Heart left ventricle (tissue), 13 donors: ENCODE measurements around the gene ANAPC5.

Experiments
- POLR2A ChIP-seq, 2 donors: fragments of 450-650 bp; IDR thresholded peaks; one replicate each; pipeline ENCODE4 v1.6.1; 2017; ENCODE audit warnings: antibody characterized with exemption in 2 of 2, mild to moderate bottlenecking in 2 of 2, moderate library complexity in 2 of 2
- TF ChIP-seq, protein P1 (sequence below), 12 donors: fragments of 200-600 bp; sonication (generic) in 4 of 12; IDR thresholded peaks; one replicate each; pipeline versions ENCODE4 v1.5.0 to v1.8.0; 2018 to 2022; ENCODE audit warnings: antibody characterized with exemption in 12 of 12, mild to moderate bottlenecking in 5 of 12
- donor health status: ischemic (EF 13 %, LVEDD 7.1; RV severe dilation, severe dysfunction).
- donor health status: DM: no; HTN: yes; CAD: no.
- donor health status: DM: no; HTN: no; CAD: no.
- donor health status: ischemic (EF 25% LVEDD 6.9; RV normal size, moderate dysfunction).
- donor health status: ischemic (EF 25% LVEDD 5.7; RV mildly dilated, moderate dysfunction).
- donor health status: ischemic (EF 35%, LVEDD 5.7; RV mildly dilated, moderate dysfunction).
- donor health status: nonischemic (EF 11% LVEDD 7.7; RV severe dilation, severe dysfunction).
- donor health status: DM: yes; HTN: yes; CAD: no.
- donor health status: PGD.
- donor health status: ischemic (EF 29% LVEDD 5.4; RV normal size, mild dysfunction).
- donor health status: nonischemic (EF 23%, LVEDD 6.1; RV moderate dilation, normal function).

DNA sequence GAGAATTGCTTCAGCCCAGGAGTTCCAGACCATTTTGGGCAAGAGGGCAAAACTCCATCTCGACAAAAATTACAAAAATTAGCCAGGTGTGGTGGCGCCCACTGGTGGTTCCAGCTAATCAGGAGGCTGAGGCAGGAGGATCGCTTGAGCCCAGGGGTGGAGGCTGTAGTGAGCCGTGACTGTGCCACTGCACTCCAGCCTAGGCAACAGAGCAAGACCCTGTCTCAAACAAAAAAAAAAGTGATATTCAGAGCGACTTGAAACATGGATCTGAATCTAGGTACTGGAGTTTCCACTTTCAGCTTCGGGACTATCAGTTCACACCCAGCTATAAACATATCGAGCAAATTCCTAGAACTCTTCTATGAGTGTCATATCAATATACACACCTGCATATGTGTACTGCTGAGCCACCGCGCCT lies 31.4 kb upstream of the ANAPC5 start:
- TF ChIP-seq, protein P1, sequence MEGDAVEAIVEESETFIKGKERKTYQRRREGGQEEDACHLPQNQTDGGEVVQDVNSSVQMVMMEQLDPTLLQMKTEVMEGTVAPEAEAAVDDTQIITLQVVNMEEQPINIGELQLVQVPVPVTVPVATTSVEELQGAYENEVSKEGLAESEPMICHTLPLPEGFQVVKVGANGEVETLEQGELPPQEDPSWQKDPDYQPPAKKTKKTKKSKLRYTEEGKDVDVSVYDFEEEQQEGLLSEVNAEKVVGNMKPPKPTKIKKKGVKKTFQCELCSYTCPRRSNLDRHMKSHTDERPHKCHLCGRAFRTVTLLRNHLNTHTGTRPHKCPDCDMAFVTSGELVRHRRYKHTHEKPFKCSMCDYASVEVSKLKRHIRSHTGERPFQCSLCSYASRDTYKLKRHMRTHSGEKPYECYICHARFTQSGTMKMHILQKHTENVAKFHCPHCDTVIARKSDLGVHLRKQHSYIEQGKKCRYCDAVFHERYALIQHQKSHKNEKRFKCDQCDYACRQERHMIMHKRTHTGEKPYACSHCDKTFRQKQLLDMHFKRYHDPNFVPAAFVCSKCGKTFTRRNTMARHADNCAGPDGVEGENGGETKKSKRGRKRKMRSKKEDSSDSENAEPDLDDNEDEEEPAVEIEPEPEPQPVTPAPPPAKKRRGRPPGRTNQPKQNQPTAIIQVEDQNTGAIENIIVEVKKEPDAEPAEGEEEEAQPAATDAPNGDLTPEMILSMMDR (IDR thresholded peaks at IDR 0.05), result no peak
- TF ChIP-seq POLR2A (IDR thresholded peaks at IDR 0.05), result no peak
